Measurements from ENCODE around the gene TMBIM6. TPM values are rescaled to one million over a fixed set of nuclear protein-coding genes. Genes with fewer than 3 reads are reported as not detected.

Gene TMBIM6
- total RNA-seq, 1 experiment from 2014 or later: 525 TPM

- in situ Hi-C loops (cut with HindIII; ENCODE audit: low pct_unique_long_range_greater_than_20kb, low sequenced_read_pairs) (no loop called here), intact Hi-C loops (cut with micrococcal nuclease; ENCODE audit: unreplicated experiment) (no loop called here)
- ChIA-PET CTCF (interaction anchor here (1.3 kb wide), 1 partner anchor 28 kb away, joined by 3 read pairs; no protein-coding TSS in a partner anchor), POLR2A (no interaction called here)
- Histone ChIP-seq H3K4me1 (ENCODE audit: control insufficient read depth, insufficient read depth, low read length) (no peaks in the 10 kb centered on the region), H3K4me3 (ENCODE audit: low read depth in 2 of 2, low read length in 2 of 2) (no peak overlapping the region), H3K36me3 (ENCODE audit: control insufficient read depth, insufficient read depth, low read length) (no peaks in the 10 kb centered on the region), H3K27me3 (ENCODE audit: control insufficient read depth, insufficient read depth, low read length) (no peaks in the 10 kb centered on the region), H3K27ac (ENCODE audit: low read length) (no peak overlapping the region), H3K9me3 (ENCODE audit: control insufficient read depth, insufficient read depth, low read depth, low read length) (no peaks in the 10 kb centered on the region)
- TF ChIP-seq, protein P1, sequence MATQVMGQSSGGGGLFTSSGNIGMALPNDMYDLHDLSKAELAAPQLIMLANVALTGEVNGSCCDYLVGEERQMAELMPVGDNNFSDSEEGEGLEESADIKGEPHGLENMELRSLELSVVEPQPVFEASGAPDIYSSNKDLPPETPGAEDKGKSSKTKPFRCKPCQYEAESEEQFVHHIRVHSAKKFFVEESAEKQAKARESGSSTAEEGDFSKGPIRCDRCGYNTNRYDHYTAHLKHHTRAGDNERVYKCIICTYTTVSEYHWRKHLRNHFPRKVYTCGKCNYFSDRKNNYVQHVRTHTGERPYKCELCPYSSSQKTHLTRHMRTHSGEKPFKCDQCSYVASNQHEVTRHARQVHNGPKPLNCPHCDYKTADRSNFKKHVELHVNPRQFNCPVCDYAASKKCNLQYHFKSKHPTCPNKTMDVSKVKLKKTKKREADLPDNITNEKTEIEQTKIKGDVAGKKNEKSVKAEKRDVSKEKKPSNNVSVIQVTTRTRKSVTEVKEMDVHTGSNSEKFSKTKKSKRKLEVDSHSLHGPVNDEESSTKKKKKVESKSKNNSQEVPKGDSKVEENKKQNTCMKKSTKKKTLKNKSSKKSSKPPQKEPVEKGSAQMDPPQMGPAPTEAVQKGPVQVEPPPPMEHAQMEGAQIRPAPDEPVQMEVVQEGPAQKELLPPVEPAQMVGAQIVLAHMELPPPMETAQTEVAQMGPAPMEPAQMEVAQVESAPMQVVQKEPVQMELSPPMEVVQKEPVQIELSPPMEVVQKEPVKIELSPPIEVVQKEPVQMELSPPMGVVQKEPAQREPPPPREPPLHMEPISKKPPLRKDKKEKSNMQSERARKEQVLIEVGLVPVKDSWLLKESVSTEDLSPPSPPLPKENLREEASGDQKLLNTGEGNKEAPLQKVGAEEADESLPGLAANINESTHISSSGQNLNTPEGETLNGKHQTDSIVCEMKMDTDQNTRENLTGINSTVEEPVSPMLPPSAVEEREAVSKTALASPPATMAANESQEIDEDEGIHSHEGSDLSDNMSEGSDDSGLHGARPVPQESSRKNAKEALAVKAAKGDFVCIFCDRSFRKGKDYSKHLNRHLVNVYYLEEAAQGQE (IDR thresholded peaks at IDR 0.05; ENCODE audit: insufficient read depth in 1 of 2, low read depth in 2 of 2, low read length in 1 of 2): no peak
- TF ChIP-seq, protein P2, sequence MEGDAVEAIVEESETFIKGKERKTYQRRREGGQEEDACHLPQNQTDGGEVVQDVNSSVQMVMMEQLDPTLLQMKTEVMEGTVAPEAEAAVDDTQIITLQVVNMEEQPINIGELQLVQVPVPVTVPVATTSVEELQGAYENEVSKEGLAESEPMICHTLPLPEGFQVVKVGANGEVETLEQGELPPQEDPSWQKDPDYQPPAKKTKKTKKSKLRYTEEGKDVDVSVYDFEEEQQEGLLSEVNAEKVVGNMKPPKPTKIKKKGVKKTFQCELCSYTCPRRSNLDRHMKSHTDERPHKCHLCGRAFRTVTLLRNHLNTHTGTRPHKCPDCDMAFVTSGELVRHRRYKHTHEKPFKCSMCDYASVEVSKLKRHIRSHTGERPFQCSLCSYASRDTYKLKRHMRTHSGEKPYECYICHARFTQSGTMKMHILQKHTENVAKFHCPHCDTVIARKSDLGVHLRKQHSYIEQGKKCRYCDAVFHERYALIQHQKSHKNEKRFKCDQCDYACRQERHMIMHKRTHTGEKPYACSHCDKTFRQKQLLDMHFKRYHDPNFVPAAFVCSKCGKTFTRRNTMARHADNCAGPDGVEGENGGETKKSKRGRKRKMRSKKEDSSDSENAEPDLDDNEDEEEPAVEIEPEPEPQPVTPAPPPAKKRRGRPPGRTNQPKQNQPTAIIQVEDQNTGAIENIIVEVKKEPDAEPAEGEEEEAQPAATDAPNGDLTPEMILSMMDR (IDR thresholded peaks at IDR 0.05): no peak
- no peak for TF ChIP-seq SIN3A (IDR thresholded peaks at IDR 0.05; ENCODE audit: borderline replicate concordance, insufficient read depth, low read depth, low read length)
- TF ChIP-seq POLR2AphosphoS5 (IDR thresholded peaks at IDR 0.05; ENCODE audit: low read depth, low read length): no peak
- ATAC-seq (peak; percentile 40; the same call in 1 of the 2 replicates), DNase-seq (ENCODE audit: low read depth, low spot score) (no peak)
- BruUV-seq (replicated peaks): no TSS peak
These were observed 69.8 kb downstream of the TMBIM6 start for GRCh38 chr12:49811136-49811535.

DNA sequence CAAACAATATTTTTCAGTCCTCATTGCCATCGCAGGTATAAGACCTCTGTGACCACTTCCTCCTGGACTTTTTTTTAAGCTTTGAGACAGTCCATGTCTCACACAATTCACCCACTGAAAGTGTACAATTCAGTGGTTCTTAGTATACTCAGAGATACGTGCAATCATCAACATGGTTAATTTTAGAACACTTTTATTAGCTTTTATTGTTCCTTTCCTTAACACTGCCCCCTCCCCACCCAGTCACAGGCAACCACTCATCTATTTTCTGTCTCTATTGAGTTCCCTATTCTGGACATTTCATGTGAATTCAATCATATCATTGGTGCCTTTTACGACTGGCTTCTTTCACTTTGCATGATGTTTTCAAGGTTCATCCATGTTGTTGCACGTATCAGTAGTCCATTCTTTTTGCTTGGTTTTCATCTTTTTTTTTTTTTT, 70.6 kb downstream of the TMBIM6 start:
- intact Hi-C loops (cut with micrococcal nuclease; ENCODE audit: unreplicated experiment): no loop called here
- TF ChIP-seq POLR2AphosphoS5 (IDR thresholded peaks at IDR 0.05; ENCODE audit: low read depth, low read length) (no peak), TCF7L2 (IDR thresholded peaks at IDR 0.05; ENCODE audit: low read depth, low read length) (no peak), SIN3A (IDR thresholded peaks at IDR 0.05; ENCODE audit: borderline replicate concordance, insufficient read depth, low read depth, low read length) (no peak)
- TF ChIP-seq, protein P2 (IDR thresholded peaks at IDR 0.05): no peak
- TF ChIP-seq, protein P1 (IDR thresholded peaks at IDR 0.05; ENCODE audit: insufficient read depth in 1 of 2, low read depth in 2 of 2, low read length in 1 of 2): no peak
- H3K27ac ChIP-seq (ENCODE audit: low read length): no peak overlapping the region
- no TSS peak for BruUV-seq (replicated peaks)
- in situ Hi-C loops (cut with HindIII; ENCODE audit: low pct_unique_long_range_greater_than_20kb, low sequenced_read_pairs): no loop called here
- H3K4me3 ChIP-seq (ENCODE audit: low read depth in 2 of 2, low read length in 2 of 2): no peak overlapping the region
- H3K36me3 ChIP-seq (ENCODE audit: control insufficient read depth, insufficient read depth, low read length): no peaks in the 10 kb centered on the region
- POLR2A ChIA-PET: no interaction called here
- no peaks in the 10 kb centered on the region for H3K4me1 ChIP-seq (ENCODE audit: control insufficient read depth, insufficient read depth, low read length)
- DNase-seq (ENCODE audit: low read depth, low spot score): no peak
- no peaks in the 10 kb centered on the region for H3K9me3 ChIP-seq (ENCODE audit: control insufficient read depth, insufficient read depth, low read depth, low read length)
- no peak for ATAC-seq
- no peaks in the 10 kb centered on the region for H3K27me3 ChIP-seq (ENCODE audit: control insufficient read depth, insufficient read depth, low read length)
- CTCF ChIA-PET: interaction anchor here (1.3 kb wide), 1 partner anchor 27 kb away, joined by 3 read pairs; no protein-coding TSS in a partner anchor
